GM18951 (cell line): Measurements from ENCODE around the gene ADGB.

Source experiments
- POLR2A ChIP-seq: IDR thresholded peaks from 4 replicates; pipeline ENCODE4 v1.6.1; 2011; ENCODE audit warnings: mild to moderate bottlenecking; ENCODE audit not compliant: insufficient read length, insufficient read depth; ENCODE audit errors: extremely low read depth
- in situ Hi-C: fragments of 300-500 bp; cut with MboI; formaldehyde crosslinking; loops from one replicate; pipeline ENCODE4 v1.12.0; 2022; ENCODE audit warnings: low sequenced_read_pairs, mixed read lengths, inconsistent platforms; ENCODE audit not compliant: unreplicated experiment

The ADGB gene

DNA sequence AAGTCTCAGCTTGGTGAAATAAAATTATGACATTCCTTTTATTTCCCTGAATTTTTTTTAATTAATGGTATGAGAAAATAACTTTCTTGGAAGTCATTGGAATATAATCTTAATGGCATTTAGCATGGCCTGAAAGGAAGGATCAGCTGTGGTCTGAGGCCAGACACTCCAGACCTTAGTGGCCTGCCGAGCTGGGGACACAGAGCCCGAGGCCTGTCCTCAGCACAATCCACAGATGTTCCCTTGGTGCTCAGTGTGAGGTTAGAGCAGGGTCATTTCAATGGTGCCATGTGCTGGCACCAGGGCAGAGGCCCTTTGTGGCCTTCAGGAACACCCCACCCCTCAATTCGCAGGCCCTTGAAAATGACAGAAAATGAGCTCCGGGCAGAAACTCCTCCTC is 120.6 kb downstream of the ADGB start:
- in situ Hi-C loops: no loop called here
- no peak for TF ChIP-seq POLR2A

DNA sequence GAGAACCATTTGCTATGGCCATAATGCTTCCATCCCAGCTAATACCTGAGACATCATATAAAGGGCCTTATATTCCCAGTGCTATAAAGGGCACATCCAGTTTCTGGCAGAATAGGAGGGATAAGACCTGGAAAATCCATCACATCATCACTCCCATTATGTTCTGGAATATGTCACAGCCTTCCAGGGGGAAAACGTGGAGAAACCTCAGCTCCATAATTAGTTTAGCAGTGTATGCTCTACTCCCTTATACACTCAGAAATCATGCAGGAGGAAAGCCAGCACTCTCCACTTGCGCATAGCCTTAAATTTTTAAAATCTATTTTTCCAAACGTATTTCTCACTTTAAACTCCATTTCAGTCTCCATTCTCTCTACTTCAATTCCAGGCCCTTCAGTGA is 140.9 kb downstream of the ADGB start:
- in situ Hi-C loops: no loop called here
- TF ChIP-seq POLR2A: no peak

DNA sequence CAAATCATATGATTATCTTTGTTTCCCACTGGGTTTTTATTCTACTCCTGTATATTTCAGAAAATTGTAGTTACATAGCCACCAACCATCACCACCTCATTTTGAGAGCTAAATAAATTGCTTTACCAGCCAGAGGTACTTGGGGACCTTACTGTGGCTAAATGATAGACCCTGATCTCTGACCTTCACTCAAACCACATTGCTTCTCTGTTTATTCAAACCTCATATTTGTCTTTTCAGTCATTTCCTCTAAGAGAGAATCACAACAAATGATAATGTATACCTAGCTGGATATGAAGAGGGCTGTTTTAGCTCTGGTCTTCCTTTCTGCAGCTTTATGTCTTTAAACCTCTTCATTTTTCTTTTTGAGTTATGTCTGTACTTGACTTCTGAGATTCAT is 142.8 kb downstream of the ADGB start:
- in situ Hi-C loops: no loop called here
- no peak for TF ChIP-seq POLR2A

DNA sequence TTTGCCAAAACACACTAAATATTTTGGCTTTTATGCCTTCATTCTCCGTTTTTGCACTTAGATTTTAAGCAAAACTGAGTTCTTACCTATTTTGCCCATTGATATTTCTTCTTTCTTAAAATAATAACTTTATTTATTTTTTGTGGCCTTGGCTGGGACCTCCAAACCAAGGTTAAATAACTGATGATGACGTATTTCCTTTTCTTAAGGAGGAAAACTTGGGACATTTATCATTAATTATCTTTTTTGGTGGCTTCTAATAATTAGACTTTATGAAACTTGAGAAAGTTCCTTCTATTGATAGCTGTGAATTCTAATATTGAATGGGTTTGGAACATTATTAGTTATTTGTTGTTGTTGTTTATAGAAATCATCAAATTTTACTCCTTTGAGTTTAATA is 154.5 kb downstream of the ADGB start:
- in situ Hi-C loops: no loop called here

DNA sequence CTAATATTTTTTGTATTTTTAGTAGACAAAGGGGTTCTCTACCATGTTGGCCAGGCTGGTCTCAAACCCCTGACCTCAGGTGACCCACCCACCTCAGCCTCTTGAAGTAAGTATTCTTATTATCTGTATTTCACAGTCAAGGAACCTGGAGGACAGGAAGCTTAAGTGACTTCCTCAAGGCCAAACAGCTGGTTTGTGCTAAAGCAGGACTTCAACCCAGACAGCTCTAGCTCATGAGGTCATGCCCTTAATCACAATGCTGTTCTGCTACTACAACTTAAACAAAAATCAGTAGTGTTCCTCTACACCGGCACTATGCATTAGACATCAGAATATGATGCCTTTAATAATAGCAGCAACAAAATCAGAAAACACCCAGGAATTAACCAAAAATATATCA is 168.9 kb downstream of the ADGB start:
- in situ Hi-C loops: no loop called here
- no peak for TF ChIP-seq POLR2A

More for the DNA sequence above, 154.5 kb downstream of the ADGB start:
- TF ChIP-seq POLR2A: no peak

DNA sequence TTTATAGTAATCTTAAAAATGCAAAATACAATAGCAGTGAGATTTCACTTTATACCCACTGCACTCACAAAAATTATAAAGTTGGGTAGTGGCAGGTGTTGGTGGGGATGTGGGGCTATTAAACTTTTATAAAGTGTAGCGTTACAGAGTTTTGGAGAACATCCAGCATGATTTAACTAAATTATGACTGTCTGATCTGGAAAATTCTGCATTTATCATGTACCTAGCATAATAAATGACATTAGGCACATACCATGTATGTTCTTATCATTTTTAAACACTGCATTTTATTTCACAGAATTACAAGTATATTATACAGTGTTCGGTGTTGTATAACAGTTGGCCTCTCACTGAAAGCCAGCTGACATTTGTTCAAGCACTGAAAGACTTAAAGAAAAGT is 169.9 kb downstream of the ADGB start:
- in situ Hi-C loops: no loop called here
- TF ChIP-seq POLR2A: no peak

DNA sequence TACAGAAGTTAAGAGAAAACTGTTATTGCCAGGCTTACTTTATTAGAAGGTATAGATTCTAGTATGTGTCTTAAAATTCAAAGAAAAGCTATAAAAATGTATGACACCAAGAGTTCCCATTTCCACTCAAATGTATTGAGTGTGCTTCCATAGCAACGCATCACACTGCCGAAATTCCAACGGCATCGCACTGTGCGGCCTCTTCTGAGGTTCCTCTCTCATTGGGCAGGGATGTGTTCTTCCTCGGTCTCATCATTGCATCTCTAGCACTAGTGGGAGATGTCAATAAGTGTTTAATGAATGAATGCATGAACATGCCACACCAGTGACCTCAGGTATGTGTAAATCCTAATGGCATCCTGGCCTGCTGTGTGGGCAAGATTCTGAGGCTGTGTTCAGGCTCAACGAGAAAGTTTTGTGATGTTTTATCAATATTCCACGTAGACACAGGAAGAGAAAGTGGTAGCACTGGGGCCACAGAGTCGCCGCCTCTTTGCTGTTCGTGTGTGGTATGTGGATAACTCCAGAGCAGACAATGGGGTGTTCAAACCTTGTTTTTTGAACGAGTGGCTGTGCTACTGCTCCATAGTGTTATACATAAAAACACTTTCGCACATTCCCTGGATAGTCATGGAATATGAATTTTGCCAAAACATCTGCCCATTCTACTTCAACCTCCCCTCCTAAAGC is 171.6 kb downstream of the ADGB start:
- in situ Hi-C loops: no loop called here

DNA sequence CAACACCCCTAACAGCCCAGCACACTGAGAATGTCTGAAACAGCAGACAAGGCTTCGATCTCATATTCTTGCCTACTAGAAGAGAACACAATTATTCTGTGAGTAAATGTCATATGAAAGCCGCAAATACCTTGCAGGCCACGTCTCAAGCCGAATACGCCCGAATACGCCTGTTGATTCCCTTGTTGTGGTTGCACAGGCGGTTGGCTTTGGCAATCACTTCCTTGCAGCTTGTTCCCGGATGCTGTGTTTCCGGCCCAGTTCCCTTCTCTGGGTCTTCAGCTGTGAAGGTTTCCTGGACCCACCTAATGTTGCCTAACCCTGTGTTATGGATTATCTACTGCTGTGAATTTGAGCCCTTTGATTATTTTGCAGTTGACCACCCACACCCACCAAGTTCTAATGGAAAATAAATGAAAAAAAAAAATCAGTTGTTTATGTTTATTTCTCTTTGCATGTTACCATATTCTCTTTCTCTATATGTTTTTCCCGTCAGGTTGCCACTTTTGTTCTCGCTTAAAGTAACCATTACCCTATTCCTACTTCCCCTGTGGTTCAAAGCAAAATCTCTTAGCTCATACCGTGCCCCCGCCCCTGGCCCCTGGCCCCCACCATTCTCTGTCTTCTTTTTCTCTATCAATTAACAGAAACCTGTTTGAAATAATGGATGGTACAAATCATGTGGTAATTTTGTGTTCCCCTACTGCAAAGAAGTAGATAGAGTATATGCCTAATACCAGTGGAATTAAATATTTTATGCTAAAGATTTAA is 172.4 kb downstream of the ADGB start:
- in situ Hi-C loops: no loop called here
- no peak for TF ChIP-seq POLR2A

More for the DNA sequence above, 171.6 kb downstream of the ADGB start:
- TF ChIP-seq POLR2A: no peak

DNA sequence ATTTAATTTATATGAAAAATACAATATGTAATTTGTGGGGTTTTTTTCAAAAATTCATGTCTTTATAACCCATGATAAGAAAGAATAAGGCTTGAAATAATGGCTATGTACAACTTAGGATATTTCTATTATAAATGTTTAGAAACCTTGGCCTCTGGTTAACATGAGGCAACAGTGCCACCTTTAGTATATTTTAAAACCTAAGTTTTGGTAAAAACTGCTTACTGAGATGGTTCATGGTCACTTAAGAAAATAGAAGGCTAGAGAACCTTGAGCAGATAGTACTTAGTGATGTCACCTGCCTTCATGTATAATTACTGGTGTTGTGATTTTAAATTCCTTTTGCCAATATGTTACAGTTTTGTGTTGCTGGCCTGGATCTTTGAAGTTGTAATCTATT is 176.4 kb downstream of the ADGB start:
- no peak for TF ChIP-seq POLR2A
- in situ Hi-C loops: no loop called here

DNA sequence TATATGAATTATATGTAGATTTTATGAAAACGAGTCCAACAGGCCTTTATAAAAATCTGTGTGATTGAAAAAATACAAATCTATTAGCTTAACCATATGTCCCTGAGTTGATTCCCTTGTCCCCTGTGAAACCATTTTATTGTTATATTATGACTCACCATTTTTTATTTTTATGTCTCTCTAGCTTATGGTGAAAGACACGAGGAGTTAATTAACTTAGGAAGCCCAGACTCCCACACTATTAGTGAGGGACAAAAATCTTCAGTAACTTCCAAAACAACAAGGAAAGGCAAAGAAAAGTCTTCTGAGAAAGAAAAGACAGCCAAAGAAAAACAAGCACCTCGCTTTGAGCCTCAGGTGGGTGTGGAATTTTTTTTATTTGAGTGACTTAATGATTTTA is 183.1 kb downstream of the ADGB start:
- in situ Hi-C loops: no loop called here
- no peak for TF ChIP-seq POLR2A

DNA sequence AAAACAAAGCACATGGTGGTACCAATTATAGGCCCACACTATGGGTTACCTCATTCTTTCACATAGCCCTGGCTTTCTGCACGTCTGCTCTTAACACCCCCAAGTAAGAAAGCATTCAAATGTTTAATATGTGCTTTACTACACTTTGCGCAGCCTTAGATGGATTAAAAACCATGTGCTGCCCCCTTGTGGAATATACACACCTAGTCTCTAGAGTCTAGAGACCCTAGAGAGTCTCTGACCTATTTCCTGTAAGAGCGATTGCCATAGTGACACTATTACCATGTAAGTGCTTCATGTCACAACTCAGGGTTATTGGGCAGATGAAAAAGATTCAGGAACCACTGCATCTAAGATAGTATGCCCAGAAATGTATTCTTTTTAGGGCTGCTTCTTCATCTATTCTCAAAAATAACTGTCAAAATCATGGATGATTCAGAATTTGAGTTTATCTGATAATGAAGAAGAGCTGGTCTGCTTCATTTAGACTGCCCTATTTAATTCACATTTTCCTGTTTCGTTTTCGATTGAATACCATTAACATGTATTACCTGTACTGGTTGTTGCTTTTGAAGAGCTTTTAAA is 186.3 kb downstream of the ADGB start:
- in situ Hi-C loops: no loop called here
- TF ChIP-seq POLR2A: no peak

DNA sequence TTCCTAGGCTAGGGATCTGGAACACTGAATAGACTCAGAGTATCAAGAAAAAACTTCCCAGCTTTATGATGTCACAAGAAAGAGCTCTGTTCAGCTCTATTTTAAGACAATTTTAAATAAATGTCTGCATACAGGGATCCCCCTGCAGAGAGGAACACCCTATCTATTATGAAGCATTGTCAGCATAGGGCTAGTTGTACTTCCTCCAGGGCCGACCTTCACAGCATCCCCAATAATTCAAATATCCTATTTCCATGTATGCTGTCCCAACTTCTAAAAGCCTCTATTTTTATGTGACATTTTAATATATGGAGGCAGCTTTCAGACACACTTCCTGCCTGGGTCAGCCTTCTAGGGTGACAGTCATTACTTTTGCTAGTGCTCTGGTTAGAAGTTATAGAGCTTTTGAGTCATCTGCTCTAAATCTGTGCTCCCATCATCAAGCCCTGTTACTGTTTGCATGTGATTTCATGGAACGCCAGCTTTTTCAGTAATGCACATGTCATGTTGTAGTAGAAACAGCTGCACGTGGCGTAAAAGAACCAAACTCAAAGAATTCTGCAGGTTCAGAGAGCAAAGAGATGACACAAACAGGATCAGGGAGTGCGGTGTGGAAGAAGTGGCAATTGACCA is 189.2 kb downstream of the ADGB start:
- TF ChIP-seq POLR2A: no peak
- in situ Hi-C loops: no loop called here

DNA sequence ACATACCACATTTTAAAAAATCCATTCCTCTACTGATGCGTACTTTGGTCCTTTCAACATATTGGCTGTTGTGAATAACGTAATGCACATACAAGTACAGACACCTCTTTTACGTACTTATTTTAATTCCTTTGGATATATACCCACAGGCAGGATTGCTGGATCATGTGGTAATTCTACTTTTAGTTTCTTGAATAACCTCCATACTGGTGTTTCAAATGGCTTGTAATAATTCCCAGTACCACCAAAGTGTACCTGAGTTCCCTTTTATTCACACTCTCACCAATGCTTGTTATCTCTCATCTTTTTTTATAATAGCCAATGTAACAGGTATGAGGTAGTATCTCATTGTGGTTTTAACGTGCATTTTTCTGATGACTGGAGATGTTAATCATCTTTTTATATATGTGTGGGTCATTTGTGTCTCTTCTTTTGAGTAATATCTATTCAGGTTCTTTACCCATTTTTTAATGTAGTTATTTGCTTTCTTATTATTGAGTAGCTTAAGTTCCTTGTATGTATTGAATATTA is 191.9 kb downstream of the ADGB start:
- in situ Hi-C loops: no loop called here

More for the DNA sequence above, 191.9 kb downstream of the ADGB start:
- no peak for TF ChIP-seq POLR2A
